ENCODE results near the gene HOXA11. TPM values are rescaled to one million over a fixed set of nuclear protein-coding genes. Genes with fewer than 3 reads are reported as not detected.
A peak's percentile ranks its signal among the peaks of the same experiment; 100 is the strongest.

HOXA11 gene
- total RNA-seq, 1 experiment from 2014 or later = not detected

DNA sequence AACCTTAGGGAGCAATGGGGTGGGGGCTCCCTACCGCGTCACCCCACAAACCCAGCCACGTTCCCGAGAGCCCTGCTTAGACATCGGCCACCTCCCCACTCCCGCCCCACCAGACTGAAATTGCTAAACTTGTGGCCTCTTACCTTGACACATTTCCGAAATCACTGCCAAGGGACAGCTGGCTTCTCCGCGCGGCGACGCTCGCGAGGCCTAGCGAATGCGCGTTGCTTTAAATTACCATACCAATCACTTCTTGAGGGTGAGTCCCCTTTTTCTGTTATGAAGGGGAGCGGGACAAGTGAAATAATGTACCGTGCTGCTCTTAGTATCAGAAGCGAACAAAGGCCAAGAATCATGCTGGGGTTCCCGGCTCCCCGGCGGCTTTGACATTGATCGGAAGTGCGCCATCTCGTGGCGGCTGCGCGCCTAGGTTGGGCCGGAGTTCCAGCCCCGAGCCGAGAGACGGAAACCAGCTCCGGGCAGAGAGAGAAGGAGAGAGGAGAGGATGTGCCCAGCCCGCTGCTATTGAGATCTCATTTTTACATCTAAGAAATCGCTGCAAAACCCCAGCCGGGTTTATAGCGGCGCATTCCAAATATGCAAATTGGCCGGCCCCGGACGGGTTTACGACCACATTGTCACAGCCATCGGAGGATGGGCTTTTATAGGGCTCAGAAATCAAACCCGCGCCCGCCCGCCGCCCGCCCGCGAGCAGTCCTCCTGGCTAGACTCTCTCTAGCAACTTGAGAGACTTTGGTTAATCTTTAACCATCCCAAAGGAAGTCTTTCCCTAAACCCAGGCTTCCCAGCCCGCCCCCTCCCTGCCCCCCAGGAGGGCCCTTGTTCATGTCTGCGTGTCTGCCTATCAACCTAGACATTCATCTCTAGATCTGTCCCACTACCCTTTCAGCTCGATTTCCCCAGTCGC is 5.3 kb downstream of the HOXA11 start:
- Mint-ChIP-seq H3K27me3 (ENCODE audit: low read depth) (peaks cover 100% of the 10 kb centered on the region), H3K36me3 (ENCODE audit: insufficient read depth in 1 of 3, low read depth in 3 of 3) (no peaks in the 10 kb centered on the region; a peak in 3 of 7 replicates), H3K27ac (no peak overlapping the region), H3K4me3 (no peak overlapping the region; a peak in 1 of 5 replicates), H3K9me3 (peaks cover 2 to 14% of the 10 kb centered on the region in 2 experiments; a peak in 1 of 5 replicates), H3K4me1 (peaks cover 4 to 18% of the 10 kb centered on the region in 2 experiments)
- Histone ChIP-seq H3K14ac (ENCODE audit: insufficient read depth, low read length) (no peak overlapping the region), H2BK120ac (ENCODE audit: low read depth, low read length, poor library complexity, severe bottlenecking) (no peak overlapping the region), H3K4ac (ENCODE audit: low read depth, low read length) (no peak overlapping the region), H3K9ac (ENCODE audit: extremely low read depth, insufficient read length, low read length) (no peak overlapping the region), H3K56ac (ENCODE audit: insufficient read length, low read depth, low read length) (no peak overlapping the region), H2BK15ac (ENCODE audit: low read depth, low read length) (no peak overlapping the region), H4K5ac (ENCODE audit: insufficient read length, low read depth, low read length) (no peak overlapping the region), H4K91ac (ENCODE audit: insufficient read length, low read depth, low read length) (no peak overlapping the region), H2AFZ (ENCODE audit: low read length) (no peak overlapping the region), H3K18ac (ENCODE audit: insufficient read length, low read depth, low read length) (no peak overlapping the region), H3T11ph (ENCODE audit: low read length) (no peak overlapping the region), H3K79me2 (ENCODE audit: insufficient read depth, low read length) (no peaks in the 10 kb centered on the region), H2BK12ac (ENCODE audit: insufficient read length, low read depth, low read length) (no peak overlapping the region), H3K4me1 (ENCODE audit: insufficient read depth, low read length) (no peaks in the 10 kb centered on the region), H3K23ac (ENCODE audit: insufficient read length, low read depth, low read length) (no peak overlapping the region), H2BK20ac (ENCODE audit: low read depth, low read length, poor library complexity, severe bottlenecking) (no peak overlapping the region), H3K79me1 (ENCODE audit: insufficient read depth, low read depth, low read length, poor library complexity, severe bottlenecking) (no peaks in the 10 kb centered on the region), H3K27me3 (ENCODE audit: insufficient read depth, low read length) (peaks cover 97% of the 10 kb centered on the region), H3K27ac (ENCODE audit: insufficient read length, low read depth, low read length) (no peak overlapping the region), H3K4me2 (ENCODE audit: insufficient read depth, insufficient read length, low read length) (peak overlapping the region; percentile 12), H4K20me1 (ENCODE audit: control insufficient read depth, insufficient read depth, insufficient read length) (no peaks in the 10 kb centered on the region), H4K8ac (replicated peaks; ENCODE audit: insufficient read length, low read depth, low read length) (no peak overlapping the region), H2BK5ac (ENCODE audit: insufficient read length, low read length) (no peak overlapping the region), H3K23me2 (ENCODE audit: insufficient read length, low read depth, low read length, poor library complexity, severe bottlenecking) (no peaks in the 10 kb centered on the region), H3K9me3 (ENCODE audit: control insufficient read depth, low read depth, low read length) (no peaks in the 10 kb centered on the region), H2AK5ac (ENCODE audit: insufficient read length, low read length) (no peak overlapping the region)
- TF ChIP-seq, protein P1, sequence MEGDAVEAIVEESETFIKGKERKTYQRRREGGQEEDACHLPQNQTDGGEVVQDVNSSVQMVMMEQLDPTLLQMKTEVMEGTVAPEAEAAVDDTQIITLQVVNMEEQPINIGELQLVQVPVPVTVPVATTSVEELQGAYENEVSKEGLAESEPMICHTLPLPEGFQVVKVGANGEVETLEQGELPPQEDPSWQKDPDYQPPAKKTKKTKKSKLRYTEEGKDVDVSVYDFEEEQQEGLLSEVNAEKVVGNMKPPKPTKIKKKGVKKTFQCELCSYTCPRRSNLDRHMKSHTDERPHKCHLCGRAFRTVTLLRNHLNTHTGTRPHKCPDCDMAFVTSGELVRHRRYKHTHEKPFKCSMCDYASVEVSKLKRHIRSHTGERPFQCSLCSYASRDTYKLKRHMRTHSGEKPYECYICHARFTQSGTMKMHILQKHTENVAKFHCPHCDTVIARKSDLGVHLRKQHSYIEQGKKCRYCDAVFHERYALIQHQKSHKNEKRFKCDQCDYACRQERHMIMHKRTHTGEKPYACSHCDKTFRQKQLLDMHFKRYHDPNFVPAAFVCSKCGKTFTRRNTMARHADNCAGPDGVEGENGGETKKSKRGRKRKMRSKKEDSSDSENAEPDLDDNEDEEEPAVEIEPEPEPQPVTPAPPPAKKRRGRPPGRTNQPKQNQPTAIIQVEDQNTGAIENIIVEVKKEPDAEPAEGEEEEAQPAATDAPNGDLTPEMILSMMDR (conservative IDR thresholded peaks at IDR 0.05) = peak; percentile 96
- WGBS (ENCODE audit: extremely low coverage, insufficient read length, low lambda C conversion rate) = no CpG with 5 or more reads among the region's 56 CpGs
- DNase-seq = peak; percentile 83

Measured in H9 (cell line).